HepG2 (cell line): ENCODE results near the gene NHERF2. TPM values are rescaled to one million over a fixed set of nuclear protein-coding genes. Genes with fewer than 3 reads are reported as not detected.
"Not testable (repeated sequence)": the region's sequence is repeated elsewhere in the genome, so short reads cannot be mapped to it uniquely, and the experiment has no call there.

Experiments used
- ATAC-seq: fragments of 200-7000 bp; cut with Tn5 transposase; 3 replicates; pipeline ENCODE4 v1.9.1; 2020; ENCODE audit warnings: mild to moderate bottlenecking, moderate library complexity
- BruUV-seq: library from RNA; stranded (reverse); fragments of 400-500 nt; replicated peaks from 2 replicates; lab custom pipeline; 2021; lab: Mats Ljungman, UMichigan
- CTCF ChIA-PET: fragments of 300-600 bp; formaldehyde crosslinking; extraction: SDS; loops from one replicate; lab custom pipeline; 2021; ENCODE audit warnings: low total read pairs, inconsistent platforms, low intra/inter-chr PET ratio; lab: Yijun Ruan, JAX
- POLR2A ChIA-PET: fragments of 350-600 bp; sonication (Branson Sonifier 250); formaldehyde crosslinking; loops from one replicate; lab custom pipeline; 2020; ENCODE audit warnings: antibody characterized with exemption, inconsistent platforms; lab: Yijun Ruan, JAX
- DNase-seq: peaks from one replicate; pipeline ENCODE4 v3.0.0-alpha.2; 2015; ENCODE audit warnings: low spot score
- FAIRE-seq: peaks from 3 replicates; lab custom pipeline; 2011; peaks lifted over from hg19 to GRCh38; lab: Jason Lieb, UNC
- H2AFZ ChIP-seq: one replicate; pipeline ENCODE4 v1.6.1; 2011; ENCODE audit warnings: low read length, inconsistent platforms
- H3K27ac ChIP-seq: fragments of 300-600 bp; 3 replicates; pipeline ENCODE4 v1.8.0; 2011; ENCODE audit warnings: mixed run types, mild to moderate bottlenecking, mixed read lengths, low read length, inconsistent platforms; ENCODE audit not compliant: insufficient read depth; ENCODE audit errors: extremely low read length
- H3K27me3 ChIP-seq, 2 experiments: fragments of 200-600 bp in 1 of 2; 2 replicates in 1 of 2; 3 replicates in 1 of 2; pipeline versions ENCODE4 v1.6.0 to v1.8.0; 2011; ENCODE audit warnings: low read length in 2 of 2, mild to moderate bottlenecking in 2 of 2, moderate library complexity in 2 of 2, inconsistent platforms in 1 of 2; ENCODE audit not compliant: insufficient read depth in 2 of 2, control insufficient read depth in 1 of 2
- H3K36me3 ChIP-seq, 2 experiments: fragments of 200-600 bp in 1 of 2; replicated peaks in 1 of 2; 2 replicates in 1 of 2; 3 replicates in 1 of 2; pipeline versions ENCODE4 v1.5.1 to v1.8.0; 2011; ENCODE audit warnings: low read length in 2 of 2, inconsistent platforms in 1 of 2; ENCODE audit not compliant: insufficient read depth in 2 of 2, control insufficient read depth in 1 of 2
- H3K4me1 ChIP-seq: 2 replicates; pipeline ENCODE4 v1.5.1; 2012; ENCODE audit warnings: low read length, inconsistent platforms; ENCODE audit not compliant: insufficient read depth
- H3K4me2 ChIP-seq: 2 replicates; pipeline ENCODE4 v1.6.0; 2011; ENCODE audit warnings: low read depth, low read length, inconsistent platforms
- H3K4me3 ChIP-seq, 3 experiments: fragments of 200-600 bp in 1 of 3; sonication (generic), shearing (Covaris generic) in 1 of 3; replicated peaks in 1 of 3; 2 replicates each; pipeline ENCODE4 v1.5.1; 2011 to 2016; ENCODE audit warnings: low read length in 3 of 3, inconsistent platforms in 2 of 3, low read depth in 2 of 3, mild to moderate bottlenecking in 2 of 3, control low read depth in 1 of 3, mixed read lengths in 1 of 3; ENCODE audit not compliant: insufficient read depth in 1 of 3
- H3K79me2 ChIP-seq: one replicate; pipeline ENCODE4 v1.6.1; 2011; ENCODE audit warnings: low read length, inconsistent platforms; ENCODE audit not compliant: insufficient read depth
- H3K9ac ChIP-seq: 2 replicates; pipeline ENCODE4 v1.6.0; 2011; ENCODE audit warnings: mild to moderate bottlenecking, low read depth, low read length, inconsistent platforms; ENCODE audit not compliant: insufficient read depth
- H3K9me3 ChIP-seq: 2 replicates; pipeline ENCODE4 v1.5.1; 2012; ENCODE audit warnings: mild to moderate bottlenecking, low read length
- H4K20me1 ChIP-seq: 2 replicates; pipeline ENCODE4 v1.6.0; 2011; ENCODE audit warnings: inconsistent platforms, mild to moderate bottlenecking, low read length, moderate library complexity; ENCODE audit not compliant: insufficient read depth
- BRD4 ChIP-seq: sonication (generic); formaldehyde crosslinking; IDR thresholded peaks from 2 replicates; pipeline ENCODE4 v1.4.0; 2020; ENCODE audit warnings: missing genetic modification reagents
- ETV6 ChIP-seq: sonication (generic); formaldehyde crosslinking; conservative IDR thresholded peaks from 2 replicates; pipeline ENCODE4 v1.4.0; 2020; ENCODE audit warnings: missing genetic modification reagents
- HNF4A ChIP-seq: sonication (generic); formaldehyde crosslinking; IDR thresholded peaks from 2 replicates; pipeline ENCODE4 v1.4.0; 2020; ENCODE audit warnings: missing genetic modification reagents
- LCORL ChIP-seq, 2 experiments: fragments of 450-650 bp in 1 of 2; sonication (generic) in 1 of 2; formaldehyde crosslinking in 1 of 2; IDR thresholded peaks; 2 replicates each; pipeline versions ENCODE4 v1.5.0 to v1.6.1; 2017 to 2020; ENCODE audit warnings: antibody characterized with exemption in 1 of 2, missing genetic modification reagents in 1 of 2
- MTA1 ChIP-seq: sonication (generic); formaldehyde crosslinking; IDR thresholded peaks from 2 replicates; pipeline ENCODE4 v1.4.0; 2020; ENCODE audit warnings: missing genetic modification reagents, mild to moderate bottlenecking, borderline replicate concordance
- NCOA1 ChIP-seq: sonication (generic); formaldehyde crosslinking; IDR thresholded peaks from 2 replicates; pipeline ENCODE4 v1.9.0; 2021; ENCODE audit warnings: missing genetic modification reagents
- PCBP1 ChIP-seq: fragments of 200-400 bp; formaldehyde crosslinking; IDR thresholded peaks from 2 replicates; pipeline ENCODE4 v1.6.1; 2017; ENCODE audit warnings: mild to moderate bottlenecking, low read depth, low read length, borderline replicate concordance
- TFDP1 ChIP-seq: IDR thresholded peaks from 2 replicates; pipeline ENCODE4 v1.6.1; 2016; ENCODE audit warnings: missing compliant biosample characterization, missing genetic modification reagents, borderline replicate concordance
- ZBTB7A ChIP-seq: sonication (generic); formaldehyde crosslinking; IDR thresholded peaks from 2 replicates; pipeline ENCODE4 v1.8.0; 2022; ENCODE audit warnings: mild to moderate bottlenecking, missing genetic modification reagents
- ZBTB7B ChIP-seq: sonication (generic); formaldehyde crosslinking; IDR thresholded peaks from 2 replicates; pipeline ENCODE4 v1.4.0; 2020; ENCODE audit warnings: missing genetic modification reagents
- ZNF430 ChIP-seq: sonication (generic); formaldehyde crosslinking; IDR thresholded peaks from 2 replicates; pipeline ENCODE4 v1.9.0; 2021; ENCODE audit warnings: mild to moderate bottlenecking, missing genetic modification reagents
- ZNF572 ChIP-seq: sonication (generic); formaldehyde crosslinking; IDR thresholded peaks from 2 replicates; pipeline ENCODE4 v1.5.1; 2020; ENCODE audit warnings: mild to moderate bottlenecking, missing genetic modification reagents
- ZNF607 ChIP-seq: sonication (generic); formaldehyde crosslinking; IDR thresholded peaks from 2 replicates; pipeline ENCODE4 v1.5.1; 2020; ENCODE audit warnings: missing genetic modification reagents, mild to moderate bottlenecking, borderline replicate concordance
- ZNF687 ChIP-seq: sonication (generic); formaldehyde crosslinking; IDR thresholded peaks from 2 replicates; pipeline ENCODE4 v1.5.1; 2020; ENCODE audit warnings: mild to moderate bottlenecking, missing genetic modification reagents, moderate library complexity
- WGBS: methylation state at CpG from one replicate; pipeline ENCODE4 v1.1.6; 2017; ENCODE audit warnings: low lambda C conversion rate; 5-methylcytosine and 5-hydroxymethylcytosine counted together
- in situ Hi-C: cut with HindIII; loops from 2 replicates; pipeline ENCODE4 v1.10.0; 2017; ENCODE audit warnings: low pct_unique_long_range_greater_than_20kb; ENCODE audit not compliant: extremely low pct_ligation_motif_present
- intact Hi-C: fragments of 100-400 bp; cut with micrococcal nuclease; formaldehyde crosslinking; loops from one replicate; pipeline ENCODE4 v1.10.0; 2022; ENCODE audit not compliant: unreplicated experiment
- polyA plus RNA-seq, 8 experiments: library from polyadenylated mRNA; depleted of rRNA in 3 of 8; stranded (reverse) in 7 of 8; unstranded in 1 of 8; fragments of >200 nt; fragmentation: Illumina TruSeq in 4 of 8; extraction: Trizol in 4 of 8; gene quantifications; 2 replicates each; pipeline versions ENCODE4 v1.2.1 to v1.2.3, GENCODE V29; 2011 to 2016; ENCODE audit warnings: low read depth in 4 of 8, missing spikeins in 1 of 8, mixed read lengths in 1 of 8; ENCODE audit not compliant: insufficient read depth in 1 of 8
- total RNA-seq, 5 experiments: library from RNA; depleted of rRNA; stranded (reverse); fragments of >200 nt; fragmentation: Illumina TruSeq; extraction: Trizol; gene quantifications; 2 replicates each; pipeline ENCODE4 v1.2.3, GENCODE V29; 2016; ENCODE audit warnings: low read depth in 1 of 5

NHERF2 gene
- total and polyA plus RNA-seq, 2 of the 13 experiments (the other 11 are each of a cell fraction or from before 2014, with no cell fraction given), result 23.7 to 39.3 TPM

- BruUV-seq; CTCF ChIA-PET; H3K27me3 ChIP-seq; intact Hi-C loops; H2AFZ ChIP-seq; H3K79me2 ChIP-seq; H4K20me1 ChIP-seq; H3K36me3 ChIP-seq; DNase-seq; H3K9me3 ChIP-seq; in situ Hi-C loops; TF ChIP-seq LCORL (IDR thresholded peaks at IDR 0.05): not testable (repeated sequence)
- Histone ChIP-seq H3K9ac (peak overlapping the region; percentile 75), H3K27ac (peak overlapping the region; percentile 90), H3K4me2 (peak overlapping the region; percentile 93), H3K4me3 (peak overlapping the region; percentile 46 to 69 (median 46); a peak in 5 of 6 replicates), H3K4me1 (peaks cover 85% of the 10 kb centered on the region)
- ATAC-seq (peak; percentile 5), FAIRE-seq (peak; percentile 54)
- POLR2A ChIA-PET, result interaction anchor here (0.8 to 4.6 kb wide), 8 partner anchors 10 to 121 kb away, joined by 3 to 67 read pairs (median 8); partner anchors contain the start of genes NTHL1, TRAF7 and TSC2
- 10% methylated on average over 4 of the region's 32 CpGs for WGBS
- 0 out of 2 replicates have a peak, but pooled peaks have one; percentile 14 for TF ChIP-seq ETV6 (CRISPR knock-in tag)
- TF ChIP-seq ZNF687, result peak; percentile 60
- 0 out of 2 replicates have a peak, but pooled peaks have one; percentile 21 for TF ChIP-seq ZBTB7B
- TF ChIP-seq PCBP1, result peak; percentile 71; the same call in 1 of the 2 replicates
- TF ChIP-seq TFDP1 (CRISPR knock-in tag), result 0 out of 2 replicates have a peak, but pooled peaks have one; percentile 2
- TF ChIP-seq MTA1, result peak; percentile 61; the same call in 1 of the 2 replicates
- TF ChIP-seq ZNF572 (CRISPR knock-in tag), result 0 out of 2 replicates have a peak, but pooled peaks have one; percentile 1
- TF ChIP-seq BRD4 (CRISPR knock-in tag), result 0 out of 2 replicates have a peak, but pooled peaks have one; percentile 35
- TF ChIP-seq LCORL (CRISPR knock-in tag; IDR thresholded peaks at IDR 0.05), result peak; percentile 52; the same call in 1 of the 2 replicates
- 0 out of 2 replicates have a peak, but pooled peaks have one; percentile 2 for TF ChIP-seq ZNF607 (CRISPR knock-in tag)
- TF ChIP-seq ZBTB7A (CRISPR knock-in tag), result peak; percentile 70; the same call in 1 of the 2 replicates
- TF ChIP-seq HNF4A (CRISPR knock-in tag), result 0 out of 2 replicates have a peak, but pooled peaks have one; percentile 1
- 0 out of 2 replicates have a peak, but pooled peaks have one; percentile 51 for TF ChIP-seq ZNF430
- 0 out of 2 replicates have a peak, but pooled peaks have one; percentile 25 for TF ChIP-seq NCOA1 (CRISPR knock-in tag)
Observed at GRCh38 chr16:2033909-2034695, 7.4 kb downstream of the NHERF2 start.
